Measurements from ENCODE around the gene LTBR. TPM values are rescaled to one million over a fixed set of nuclear protein-coding genes. Genes with fewer than 3 reads are reported as not detected.

Gene LTBR
- total and polyA plus RNA-seq, 2 experiments from 2014 or later, result 42.4 to 79.8 TPM

GRCh38 chr12:6420364-6420763 lies 36.4 kb downstream of the LTBR start:
- no peak overlapping the region for H3K27ac ChIP-seq
- H3K9me2 ChIP-seq (replicated peaks; ENCODE audit: insufficient read depth), result no peaks in the 10 kb centered on the region
- peaks cover 4% of the 10 kb centered on the region for H3K4me1 ChIP-seq (ENCODE audit: insufficient read depth)
- H3K79me2 ChIP-seq, result no peaks in the 10 kb centered on the region
- no peaks in the 10 kb centered on the region for H3K36me3 ChIP-seq (replicated peaks; ENCODE audit: insufficient read depth, low read depth)
- TF ChIP-seq EZH2 (IDR thresholded peaks at IDR 0.05; ENCODE audit: borderline replicate concordance), result no peak
- no peak for TF ChIP-seq CTCF (IDR thresholded peaks at IDR 0.05; ENCODE audit: poor library complexity)
- no peak for TF ChIP-seq EZH2phosphoT487 (IDR thresholded peaks at IDR 0.05; ENCODE audit: low read depth, severe bottlenecking, unreplicated experiment)
- 78% methylated on average over 4 of the region's 4 CpGs for WGBS (ENCODE audit: low lambda C conversion rate, missing lambda C conversion rate)
- H3K9me3 ChIP-seq (ENCODE audit: low read depth), result no peaks in the 10 kb centered on the region
- no peak for DNase-seq (ENCODE audit: low spot score)
- no peak overlapping the region for H3K4me2 ChIP-seq
- H3K27me3 ChIP-seq, result no peaks in the 10 kb centered on the region
- H4K20me1 ChIP-seq (ENCODE audit: insufficient read depth, poor library complexity, severe bottlenecking), result no peaks in the 10 kb centered on the region
- no peak overlapping the region for H2AFZ ChIP-seq
- no peak overlapping the region for H3K4me3 ChIP-seq

DNA sequence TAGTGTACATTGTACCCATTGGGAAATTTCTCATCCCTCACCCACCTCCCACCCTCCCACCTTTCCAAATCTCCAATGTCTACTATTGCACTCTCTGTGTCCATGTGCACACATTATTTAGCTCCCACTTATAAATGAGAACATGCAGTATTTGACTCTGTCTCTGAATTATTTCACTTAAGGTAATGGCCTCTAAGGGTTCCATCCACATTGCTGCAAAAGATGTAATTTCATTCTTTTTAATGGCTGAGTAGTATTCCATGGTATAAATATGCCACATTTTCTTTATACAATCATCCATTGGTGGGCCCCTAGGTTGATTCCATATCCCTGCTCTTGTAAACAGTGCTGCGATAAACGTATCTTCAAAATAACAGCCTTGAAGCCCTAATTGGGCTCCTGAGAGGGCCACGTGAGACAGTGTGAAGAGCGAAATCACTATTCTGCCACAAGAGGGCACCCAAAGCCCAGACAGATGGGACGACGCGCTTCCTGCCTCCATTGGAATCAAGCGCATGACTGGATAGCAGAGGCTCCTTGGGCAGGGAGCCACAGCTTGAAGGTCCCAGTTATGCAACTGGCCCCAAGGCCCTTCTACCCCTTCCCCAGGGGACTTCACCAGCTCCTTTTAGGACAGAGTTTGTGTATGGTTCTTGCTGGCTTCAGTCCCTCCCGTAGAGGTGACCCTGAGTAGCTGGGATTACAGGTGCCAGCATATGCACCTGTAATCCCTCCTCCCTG lies 39.5 kb downstream of the LTBR start:
- H2AFZ ChIP-seq, result no peak overlapping the region
- TF ChIP-seq EZH2 (IDR thresholded peaks at IDR 0.05; ENCODE audit: borderline replicate concordance) (no peak), CTCF (IDR thresholded peaks at IDR 0.05; ENCODE audit: poor library complexity) (peak; percentile 91)

DNA sequence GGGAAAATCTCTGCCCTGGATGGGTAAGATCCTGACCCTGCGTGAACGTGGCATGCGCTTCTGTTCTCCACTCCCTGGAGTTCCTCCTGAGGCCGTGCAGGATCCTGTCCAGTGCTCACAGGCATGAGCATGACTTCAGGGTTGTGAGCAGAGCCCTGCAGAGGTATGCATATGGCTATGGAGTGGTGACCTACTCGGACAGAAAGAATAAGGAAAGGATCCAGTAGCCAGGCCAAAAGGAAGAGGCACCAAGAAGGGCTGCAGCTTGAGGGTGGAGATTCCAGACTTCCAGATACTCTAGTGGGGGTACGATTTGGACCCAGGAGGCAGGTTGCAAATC lies 40.0 kb downstream of the LTBR start:
- no peak overlapping the region for H3K27ac ChIP-seq
- 79% methylated on average over 6 of the region's 6 CpGs for WGBS (ENCODE audit: low lambda C conversion rate, missing lambda C conversion rate)

More for the DNA sequence above, 39.5 kb downstream of the LTBR start:
- H3K9me2 ChIP-seq (replicated peaks; ENCODE audit: insufficient read depth), result no peaks in the 10 kb centered on the region
- no peak overlapping the region for H3K4me3 ChIP-seq
- no peaks in the 10 kb centered on the region for H3K79me2 ChIP-seq
- H3K9me3 ChIP-seq (ENCODE audit: low read depth), result no peaks in the 10 kb centered on the region
- H3K36me3 ChIP-seq (replicated peaks; ENCODE audit: insufficient read depth, low read depth), result no peaks in the 10 kb centered on the region
- 14% methylated on average over 9 of the region's 9 CpGs for WGBS (ENCODE audit: low lambda C conversion rate, missing lambda C conversion rate)
- H3K4me2 ChIP-seq, result no peak overlapping the region
- H3K27me3 ChIP-seq, result no peaks in the 10 kb centered on the region
- no peak overlapping the region for H3K27ac ChIP-seq
- DNase-seq (ENCODE audit: low spot score), result peak; percentile 93
- H4K20me1 ChIP-seq (ENCODE audit: insufficient read depth, poor library complexity, severe bottlenecking), result no peaks in the 10 kb centered on the region
- H3K4me1 ChIP-seq (ENCODE audit: insufficient read depth), result peaks cover 4% of the 10 kb centered on the region

DNA sequence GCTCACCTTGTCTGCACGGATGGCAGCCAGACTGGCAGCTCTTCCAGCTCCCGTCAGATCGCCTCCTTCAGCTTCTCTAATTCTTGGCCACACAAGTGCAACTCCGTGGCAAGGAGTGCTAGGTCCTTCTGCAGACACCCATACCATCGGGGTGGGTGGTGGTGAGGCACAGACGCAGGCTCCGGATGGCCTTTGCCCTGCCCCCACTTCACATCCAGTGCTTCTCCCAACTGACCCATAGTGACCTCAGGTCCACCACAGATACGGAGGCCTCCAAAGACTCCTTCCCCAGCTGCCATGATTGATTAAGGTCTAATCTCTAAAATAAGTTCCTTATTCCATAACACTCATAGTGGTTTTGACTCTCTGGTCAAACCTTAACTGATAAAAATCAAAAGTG lies 40.9 kb downstream of the LTBR start:
- peaks cover 4% of the 10 kb centered on the region for H3K4me1 ChIP-seq (ENCODE audit: insufficient read depth)
- H3K4me2 ChIP-seq, result no peak overlapping the region

More for the DNA sequence above, 40.0 kb downstream of the LTBR start:
- no peak for DNase-seq (ENCODE audit: low spot score)
- Histone ChIP-seq H3K79me2 (no peaks in the 10 kb centered on the region), H3K4me1 (ENCODE audit: insufficient read depth) (peaks cover 4% of the 10 kb centered on the region), H3K27me3 (no peaks in the 10 kb centered on the region), H4K20me1 (ENCODE audit: insufficient read depth, poor library complexity, severe bottlenecking) (no peaks in the 10 kb centered on the region), H3K9me3 (ENCODE audit: low read depth) (no peaks in the 10 kb centered on the region), H3K36me3 (replicated peaks; ENCODE audit: insufficient read depth, low read depth) (no peaks in the 10 kb centered on the region), H2AFZ (no peak overlapping the region), H3K4me3 (no peak overlapping the region), H3K4me2 (no peak overlapping the region), H3K9me2 (replicated peaks; ENCODE audit: insufficient read depth) (no peaks in the 10 kb centered on the region)
- TF ChIP-seq EZH2phosphoT487 (IDR thresholded peaks at IDR 0.05; ENCODE audit: low read depth, severe bottlenecking, unreplicated experiment) (no peak), EZH2 (IDR thresholded peaks at IDR 0.05; ENCODE audit: borderline replicate concordance) (no peak)

More for the DNA sequence above, 40.9 kb downstream of the LTBR start:
- Histone ChIP-seq H3K27ac (no peak overlapping the region), H3K9me3 (ENCODE audit: low read depth) (no peaks in the 10 kb centered on the region), H3K4me3 (no peak overlapping the region), H3K9me2 (replicated peaks; ENCODE audit: insufficient read depth) (no peaks in the 10 kb centered on the region), H3K79me2 (no peaks in the 10 kb centered on the region), H2AFZ (no peak overlapping the region), H3K36me3 (replicated peaks; ENCODE audit: insufficient read depth, low read depth) (no peaks in the 10 kb centered on the region), H4K20me1 (ENCODE audit: insufficient read depth, poor library complexity, severe bottlenecking) (no peaks in the 10 kb centered on the region), H3K27me3 (no peaks in the 10 kb centered on the region)
- DNase-seq (ENCODE audit: low spot score), result no peak
- WGBS (ENCODE audit: low lambda C conversion rate, missing lambda C conversion rate), result 78% methylated on average over 8 of the region's 8 CpGs
- TF ChIP-seq EZH2phosphoT487 (IDR thresholded peaks at IDR 0.05; ENCODE audit: low read depth, severe bottlenecking, unreplicated experiment), result no peak
- TF ChIP-seq EZH2 (IDR thresholded peaks at IDR 0.05; ENCODE audit: borderline replicate concordance), result no peak
- no peak for TF ChIP-seq CTCF (IDR thresholded peaks at IDR 0.05; ENCODE audit: poor library complexity)
